ENCODE results near the gene CPB1. TPM values are rescaled to one million over a fixed set of nuclear protein-coding genes. Genes with fewer than 3 reads are reported as not detected.

Gene CPB1
- total and polyA plus RNA-seq, 4 donors, result 0.86 to 9.3 (median 0.99) TPM

DNA sequence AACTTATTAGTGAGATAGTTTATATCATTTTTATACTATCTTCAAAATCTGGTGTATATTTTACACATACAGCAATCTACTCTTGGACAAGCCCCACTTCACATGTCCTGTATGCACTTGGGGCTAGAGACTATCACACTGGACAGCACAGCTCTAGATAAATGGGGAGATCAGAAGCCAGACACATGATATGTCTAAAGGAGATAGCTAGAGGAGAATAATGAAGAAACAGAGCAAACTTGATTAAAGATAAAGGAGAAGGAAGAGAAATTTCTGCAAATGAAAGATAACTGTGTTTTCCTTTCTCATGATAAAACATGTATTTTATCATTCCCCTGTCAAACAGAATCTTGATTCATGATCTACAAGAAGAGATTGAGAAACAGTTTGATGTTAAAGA lies 50.5 kb downstream of the CPB1 start:
- Histone ChIP-seq H3K36me3 (ENCODE audit: control insufficient read depth in 4 of 4, insufficient read depth in 4 of 4, low read length in 4 of 4) (no peaks in the 10 kb centered on the region), H3K4me1 (ENCODE audit: control insufficient read depth in 5 of 5, insufficient read depth in 5 of 5, low read length in 5 of 5) (peaks cover 0 to 8% (median 0%) of the 10 kb centered on the region in 5 donors), H3K9ac (ENCODE audit: insufficient read depth in 1 of 2, low read length in 2 of 2) (no peak overlapping the region), H3K27ac (ENCODE audit: low read depth in 1 of 2, low read length in 1 of 2) (no peak overlapping the region), H3K9me3 (ENCODE audit: control insufficient read depth in 4 of 4, insufficient read depth in 3 of 4, low read length in 3 of 4) (no peaks in the 10 kb centered on the region), H3K27me3 (ENCODE audit: control insufficient read depth in 3 of 3, insufficient read depth in 3 of 3, low read length in 2 of 3) (no peaks in the 10 kb centered on the region), H3K4me3 (no peak overlapping the region)
- TF ChIP-seq, protein P1, sequence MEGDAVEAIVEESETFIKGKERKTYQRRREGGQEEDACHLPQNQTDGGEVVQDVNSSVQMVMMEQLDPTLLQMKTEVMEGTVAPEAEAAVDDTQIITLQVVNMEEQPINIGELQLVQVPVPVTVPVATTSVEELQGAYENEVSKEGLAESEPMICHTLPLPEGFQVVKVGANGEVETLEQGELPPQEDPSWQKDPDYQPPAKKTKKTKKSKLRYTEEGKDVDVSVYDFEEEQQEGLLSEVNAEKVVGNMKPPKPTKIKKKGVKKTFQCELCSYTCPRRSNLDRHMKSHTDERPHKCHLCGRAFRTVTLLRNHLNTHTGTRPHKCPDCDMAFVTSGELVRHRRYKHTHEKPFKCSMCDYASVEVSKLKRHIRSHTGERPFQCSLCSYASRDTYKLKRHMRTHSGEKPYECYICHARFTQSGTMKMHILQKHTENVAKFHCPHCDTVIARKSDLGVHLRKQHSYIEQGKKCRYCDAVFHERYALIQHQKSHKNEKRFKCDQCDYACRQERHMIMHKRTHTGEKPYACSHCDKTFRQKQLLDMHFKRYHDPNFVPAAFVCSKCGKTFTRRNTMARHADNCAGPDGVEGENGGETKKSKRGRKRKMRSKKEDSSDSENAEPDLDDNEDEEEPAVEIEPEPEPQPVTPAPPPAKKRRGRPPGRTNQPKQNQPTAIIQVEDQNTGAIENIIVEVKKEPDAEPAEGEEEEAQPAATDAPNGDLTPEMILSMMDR (IDR thresholded peaks at IDR 0.05; ENCODE audit: control extremely low read depth, extremely low read depth), result no peak
- DNase-seq, result no peak
- ATAC-seq (ENCODE audit: insufficient read depth, low FRiP score), result no peak

DNA sequence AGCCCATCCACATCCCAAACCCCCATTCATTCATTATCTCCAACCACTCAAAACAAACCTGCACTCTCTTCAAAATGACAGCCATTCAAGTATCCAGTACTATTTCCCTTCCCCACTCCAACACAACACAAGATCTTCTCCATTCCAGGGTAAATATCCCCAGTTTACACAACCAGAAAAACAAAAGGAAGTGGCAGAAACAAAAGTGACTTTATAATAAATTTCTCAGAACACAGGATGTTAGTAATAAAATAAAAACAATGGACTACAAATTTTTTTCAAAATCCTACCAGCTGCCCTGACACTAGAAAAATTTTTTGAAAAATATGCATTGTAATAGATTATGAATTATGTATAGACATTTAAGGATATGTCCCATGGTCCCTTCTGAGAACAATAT lies 51.6 kb downstream of the CPB1 start:
- H3K27ac ChIP-seq (ENCODE audit: low read depth in 1 of 2, low read length in 1 of 2), result no peak overlapping the region
- H3K27me3 ChIP-seq (ENCODE audit: control insufficient read depth in 3 of 3, insufficient read depth in 3 of 3, low read length in 2 of 3), result no peaks in the 10 kb centered on the region
- TF ChIP-seq, protein P1 (IDR thresholded peaks at IDR 0.05; ENCODE audit: control extremely low read depth, extremely low read depth), result no peak
- no peak for DNase-seq
- peaks cover 0 to 8% (median 0%) of the 10 kb centered on the region in 5 donors for H3K4me1 ChIP-seq (ENCODE audit: control insufficient read depth in 5 of 5, insufficient read depth in 5 of 5, low read length in 5 of 5)
- no peak overlapping the region for H3K4me3 ChIP-seq
- ATAC-seq (ENCODE audit: insufficient read depth, low FRiP score), result no peak
- no peaks in the 10 kb centered on the region for H3K36me3 ChIP-seq (ENCODE audit: control insufficient read depth in 4 of 4, insufficient read depth in 4 of 4, low read length in 4 of 4)
- no peak overlapping the region for H3K9ac ChIP-seq (ENCODE audit: insufficient read depth in 1 of 2, low read length in 2 of 2)
- H3K9me3 ChIP-seq (ENCODE audit: control insufficient read depth in 4 of 4, insufficient read depth in 3 of 4, low read length in 3 of 4), result no peaks in the 10 kb centered on the region

DNA sequence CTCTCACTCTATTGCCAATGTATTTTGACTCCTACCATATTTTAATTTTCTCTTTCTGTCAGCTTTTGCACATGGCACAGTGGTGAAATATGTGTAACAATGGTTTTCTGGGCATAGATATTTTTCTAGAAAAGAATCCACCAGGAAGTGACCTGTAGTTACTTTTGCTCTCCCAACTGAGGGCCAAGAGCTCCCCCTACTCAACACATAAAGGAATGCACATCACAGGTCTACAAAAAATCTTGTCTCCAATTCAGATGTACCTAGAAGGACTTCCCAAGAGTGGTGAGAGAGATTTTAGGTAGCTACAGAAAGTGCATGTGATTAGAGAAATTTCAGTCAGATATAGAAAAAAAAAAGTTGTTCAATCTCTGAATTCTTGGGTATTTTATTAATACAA lies 53.1 kb downstream of the CPB1 start:
- Histone ChIP-seq H3K9ac (ENCODE audit: insufficient read depth in 1 of 2, low read length in 2 of 2) (no peak overlapping the region), H3K4me3 (no peak overlapping the region), H3K4me1 (ENCODE audit: control insufficient read depth in 5 of 5, insufficient read depth in 5 of 5, low read length in 5 of 5) (peaks cover 0 to 8% (median 0%) of the 10 kb centered on the region in 5 donors), H3K27ac (ENCODE audit: low read depth in 1 of 2, low read length in 1 of 2) (no peak overlapping the region), H3K27me3 (ENCODE audit: control insufficient read depth in 3 of 3, insufficient read depth in 3 of 3, low read length in 2 of 3) (no peaks in the 10 kb centered on the region), H3K36me3 (ENCODE audit: control insufficient read depth in 4 of 4, insufficient read depth in 4 of 4, low read length in 4 of 4) (no peaks in the 10 kb centered on the region), H3K9me3 (ENCODE audit: control insufficient read depth in 4 of 4, insufficient read depth in 3 of 4, low read length in 3 of 4) (no peaks in the 10 kb centered on the region)
- DNase-seq, result peak in 1 of 3 donors; percentile 23
- no peak for ATAC-seq (ENCODE audit: insufficient read depth, low FRiP score)
- TF ChIP-seq, protein P1 (IDR thresholded peaks at IDR 0.05; ENCODE audit: control extremely low read depth, extremely low read depth), result no peak

DNA sequence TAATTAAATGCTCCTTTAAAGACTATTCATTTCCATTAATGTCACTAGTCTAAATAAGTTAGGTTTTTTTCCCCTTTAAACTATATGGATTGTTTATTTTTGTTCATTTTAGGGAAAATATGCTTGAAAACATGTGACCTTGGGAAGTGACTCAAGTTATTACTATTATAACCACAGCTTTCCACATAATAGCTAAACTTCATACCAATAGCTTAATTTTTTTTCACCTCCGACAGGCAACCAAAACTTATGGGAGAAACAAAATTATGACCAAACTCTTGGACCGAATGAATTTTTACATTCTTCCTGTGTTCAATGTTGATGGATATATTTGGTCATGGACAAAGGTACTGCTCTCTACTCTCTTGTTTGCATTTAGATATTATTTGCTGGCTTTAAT lies 53.7 kb downstream of the CPB1 start:
- Histone ChIP-seq H3K9ac (ENCODE audit: insufficient read depth in 1 of 2, low read length in 2 of 2) (no peak overlapping the region), H3K27me3 (ENCODE audit: control insufficient read depth in 3 of 3, insufficient read depth in 3 of 3, low read length in 2 of 3) (no peaks in the 10 kb centered on the region), H3K36me3 (ENCODE audit: control insufficient read depth in 4 of 4, insufficient read depth in 4 of 4, low read length in 4 of 4) (no peaks in the 10 kb centered on the region), H3K9me3 (ENCODE audit: control insufficient read depth in 4 of 4, insufficient read depth in 3 of 4, low read length in 3 of 4) (no peaks in the 10 kb centered on the region), H3K27ac (ENCODE audit: low read depth in 1 of 2, low read length in 1 of 2) (no peak overlapping the region), H3K4me1 (ENCODE audit: control insufficient read depth in 5 of 5, insufficient read depth in 5 of 5, low read length in 5 of 5) (peaks cover 0 to 8% (median 0%) of the 10 kb centered on the region in 5 donors), H3K4me3 (no peak overlapping the region)
- TF ChIP-seq, protein P1 (IDR thresholded peaks at IDR 0.05; ENCODE audit: control extremely low read depth, extremely low read depth), result no peak
- 90 to 96% methylated on average over 2 of the region's 2 CpGs for WGBS, 2 donors
- no peak for ATAC-seq (ENCODE audit: insufficient read depth, low FRiP score)
- no peak for DNase-seq
